DMS153 treated with DMSO at 0.1 percent for 48 hours (cell line): ENCODE data around the gene FAM3D.

ENCODE experiments used
- DNase-seq: peaks from one replicate; lab custom pipeline; 2025; ENCODE audit not compliant: unreplicated experiment; lab: John Stamatoyannopoulos, UW

FAM3D gene

DNA sequence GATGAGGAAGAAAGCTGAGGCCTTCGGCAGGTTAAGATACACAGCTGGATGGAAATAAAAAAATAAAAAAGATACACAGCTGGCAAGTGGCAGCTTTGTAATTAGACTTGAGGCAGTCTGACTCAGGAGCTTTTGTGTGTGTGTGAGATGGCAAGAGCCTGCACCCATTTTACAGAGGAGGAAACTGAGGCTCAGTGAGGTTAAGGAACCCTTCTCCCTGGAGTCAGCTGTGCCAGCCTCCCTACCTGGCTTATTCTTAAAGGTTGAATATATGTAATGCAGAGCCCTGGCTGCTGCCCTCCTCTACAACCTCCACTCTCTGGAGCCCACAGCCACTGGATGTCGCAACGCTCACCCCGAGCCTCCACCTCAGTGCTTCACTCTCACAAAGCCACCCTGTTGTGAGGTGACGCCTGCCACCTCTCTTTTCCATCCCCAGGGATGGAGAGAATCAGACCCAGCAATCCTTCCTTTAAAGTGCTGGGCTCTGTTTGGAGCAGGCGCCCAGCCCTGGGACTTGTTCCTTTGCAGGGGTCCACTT is 68.7 kb downstream of the FAM3D start:
- no peak for DNase-seq

DNA sequence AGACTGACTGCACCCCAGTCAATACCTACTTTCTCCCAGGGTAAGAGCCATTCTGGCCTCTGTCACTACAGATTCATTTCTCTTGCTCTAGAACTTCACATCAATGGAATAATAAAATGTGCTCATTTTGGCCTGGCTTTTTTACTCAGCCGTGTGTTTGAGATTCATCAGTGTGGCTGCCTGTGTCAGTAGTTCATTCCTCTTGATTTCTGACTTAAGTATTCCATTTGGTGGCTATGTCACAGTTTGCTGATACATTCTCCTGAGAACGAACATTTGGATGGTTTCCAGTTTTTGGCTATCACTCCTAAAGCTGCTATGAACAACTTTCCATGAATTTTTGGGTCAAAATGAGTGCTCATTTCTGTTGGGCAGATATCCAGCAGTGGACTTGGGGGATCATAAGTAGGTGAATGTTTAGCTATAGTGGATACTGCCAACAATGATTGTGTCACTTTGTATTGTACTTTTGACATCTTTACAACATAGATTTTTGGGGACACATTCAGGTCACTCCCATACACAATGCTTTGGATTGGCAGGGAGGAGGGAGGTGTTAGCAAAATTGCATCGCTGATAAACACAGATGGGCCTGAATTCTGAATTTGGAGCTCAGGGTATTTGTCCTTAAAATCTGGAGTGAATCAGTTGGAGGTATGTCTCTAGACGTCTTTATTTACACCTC is 69.6 kb downstream of the FAM3D start:
- no peak for DNase-seq

DNA sequence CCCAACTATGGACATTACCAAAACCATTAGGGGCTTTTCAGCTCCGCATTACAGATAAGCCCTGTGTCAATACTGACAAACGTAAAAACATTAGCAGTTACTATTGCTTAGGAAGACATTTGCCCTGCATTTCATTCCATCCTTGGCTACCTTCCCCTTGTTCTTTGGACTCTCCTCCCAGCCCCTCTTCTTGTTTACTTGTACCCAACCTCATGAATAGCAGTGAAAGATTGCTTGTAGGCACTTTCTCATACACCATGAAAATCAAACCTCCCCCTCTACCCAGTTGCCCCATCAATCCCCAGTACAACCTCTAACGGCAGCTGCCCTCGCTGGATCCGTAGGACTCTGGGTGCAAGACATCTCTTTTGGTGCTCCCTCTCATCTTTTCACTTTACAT is 72.5 kb downstream of the FAM3D start:
- no peak for DNase-seq

DNA sequence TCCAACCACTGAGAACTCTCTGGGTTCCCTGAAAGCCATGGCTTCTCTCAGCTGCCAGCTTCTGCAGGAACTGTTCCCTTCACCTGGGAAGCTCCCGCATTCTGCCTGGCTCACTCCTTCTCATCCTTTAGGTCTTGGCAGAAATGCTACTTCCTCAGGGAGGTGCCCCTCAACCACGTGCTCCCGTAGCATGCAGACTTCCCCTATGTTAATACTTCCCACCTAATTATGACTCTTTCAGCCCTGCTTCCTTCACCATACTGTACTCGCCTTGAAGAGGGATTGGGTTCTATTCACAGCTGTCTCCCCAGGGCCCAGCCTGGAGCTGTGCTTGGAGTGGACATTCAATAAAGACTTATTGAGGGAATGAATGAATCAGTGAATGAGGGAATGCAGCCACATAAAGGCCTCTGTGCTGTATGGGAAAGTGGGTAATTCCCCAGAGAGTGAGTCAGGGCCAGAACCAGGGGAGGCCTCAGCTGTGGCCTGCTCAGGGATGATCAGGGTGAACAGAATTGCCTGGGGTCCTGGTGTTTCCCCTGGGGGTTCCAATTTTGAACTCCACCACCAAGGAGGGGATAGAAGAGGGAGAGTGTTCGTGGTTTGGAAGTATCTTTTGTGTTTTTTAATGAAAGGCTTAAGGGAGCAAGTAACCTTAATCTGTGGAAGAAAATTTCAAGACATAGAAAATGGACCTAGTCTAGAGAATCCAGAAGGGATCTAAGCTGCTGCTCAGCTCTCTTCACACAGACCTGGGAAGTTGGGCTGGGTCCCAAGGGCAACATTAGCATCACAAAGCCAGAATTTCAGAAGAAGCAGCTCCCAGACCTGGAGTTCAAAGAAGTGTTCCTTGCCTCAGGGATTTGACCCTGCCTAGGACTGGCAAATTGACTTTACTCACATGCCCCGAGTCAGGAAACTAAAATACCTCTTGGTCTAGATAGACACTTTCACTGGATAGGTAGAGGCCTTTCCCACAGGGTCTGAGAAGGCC is 74.8 kb downstream of the FAM3D start:
- no peak for DNase-seq

DNA sequence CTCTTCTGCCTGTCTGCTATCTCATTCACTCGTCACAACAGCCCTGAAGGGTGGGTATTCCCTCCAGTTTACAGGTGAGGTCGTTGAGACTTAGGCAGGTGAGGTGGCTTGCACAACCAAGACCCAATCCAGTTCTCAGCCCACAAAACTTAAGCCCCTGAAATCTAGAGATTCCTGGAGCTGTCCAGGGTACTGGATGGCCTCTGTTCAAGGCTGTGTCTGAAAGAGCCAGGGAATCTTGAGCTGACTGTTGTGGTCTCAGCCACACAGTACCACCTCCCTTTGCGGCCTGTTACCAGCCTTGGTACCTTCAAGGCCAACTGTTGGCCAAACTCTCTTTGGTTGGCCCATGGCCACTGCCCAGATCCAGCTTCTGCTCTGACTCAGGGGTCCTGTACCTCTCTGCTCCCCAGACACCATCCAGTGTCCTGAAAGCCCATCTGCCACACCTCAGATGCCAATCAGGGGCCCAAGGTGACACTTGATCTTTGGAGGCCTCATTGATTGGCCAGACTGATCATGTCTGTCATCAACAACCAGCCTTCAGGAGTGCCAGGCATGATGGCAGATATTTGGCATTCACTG is 78.5 kb downstream of the FAM3D start:
- no peak for DNase-seq

DNA sequence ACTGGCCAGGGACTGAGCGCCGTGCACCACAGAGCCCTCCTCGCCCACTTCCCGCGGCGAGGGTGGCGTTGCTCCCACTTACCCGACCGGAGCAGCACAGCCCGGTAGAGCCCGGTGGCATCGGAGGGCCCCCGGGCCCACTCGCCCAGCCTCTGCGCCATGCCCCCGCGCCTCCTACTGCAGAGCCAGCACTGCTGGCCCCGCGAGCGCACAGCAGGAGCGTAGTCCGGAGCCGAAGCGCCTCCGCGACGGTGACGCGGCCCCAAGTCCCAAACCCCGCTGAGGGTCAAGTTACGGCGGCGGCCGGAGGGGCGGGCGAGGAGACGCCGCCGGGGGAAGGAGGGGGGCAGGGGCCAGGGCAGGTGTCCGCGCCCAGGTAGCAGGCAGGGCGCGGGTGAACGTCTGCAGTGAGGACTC is 79.8 kb downstream of the FAM3D start:
- no peak for DNase-seq

DNA sequence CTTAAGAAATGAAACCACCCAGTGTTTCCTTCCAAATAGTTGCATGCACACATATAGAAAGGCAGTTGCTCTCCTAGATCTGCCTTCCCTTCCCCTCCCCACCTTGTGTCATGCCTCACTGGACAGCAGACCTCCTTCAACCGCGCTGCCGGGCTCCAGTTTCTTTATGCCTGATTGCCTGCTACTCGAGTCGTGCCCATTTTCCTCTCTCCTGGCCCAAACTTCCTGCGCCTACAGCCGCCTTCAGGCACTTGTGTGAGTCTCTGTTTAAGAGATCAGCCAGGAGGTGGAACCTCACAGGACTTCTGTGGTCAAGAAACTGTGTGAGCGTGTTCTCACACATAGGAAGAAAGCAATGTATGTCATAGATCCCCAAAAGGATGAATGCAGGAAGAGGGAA is 80.6 kb downstream of the FAM3D start:
- DNase-seq, result no peak

DNA sequence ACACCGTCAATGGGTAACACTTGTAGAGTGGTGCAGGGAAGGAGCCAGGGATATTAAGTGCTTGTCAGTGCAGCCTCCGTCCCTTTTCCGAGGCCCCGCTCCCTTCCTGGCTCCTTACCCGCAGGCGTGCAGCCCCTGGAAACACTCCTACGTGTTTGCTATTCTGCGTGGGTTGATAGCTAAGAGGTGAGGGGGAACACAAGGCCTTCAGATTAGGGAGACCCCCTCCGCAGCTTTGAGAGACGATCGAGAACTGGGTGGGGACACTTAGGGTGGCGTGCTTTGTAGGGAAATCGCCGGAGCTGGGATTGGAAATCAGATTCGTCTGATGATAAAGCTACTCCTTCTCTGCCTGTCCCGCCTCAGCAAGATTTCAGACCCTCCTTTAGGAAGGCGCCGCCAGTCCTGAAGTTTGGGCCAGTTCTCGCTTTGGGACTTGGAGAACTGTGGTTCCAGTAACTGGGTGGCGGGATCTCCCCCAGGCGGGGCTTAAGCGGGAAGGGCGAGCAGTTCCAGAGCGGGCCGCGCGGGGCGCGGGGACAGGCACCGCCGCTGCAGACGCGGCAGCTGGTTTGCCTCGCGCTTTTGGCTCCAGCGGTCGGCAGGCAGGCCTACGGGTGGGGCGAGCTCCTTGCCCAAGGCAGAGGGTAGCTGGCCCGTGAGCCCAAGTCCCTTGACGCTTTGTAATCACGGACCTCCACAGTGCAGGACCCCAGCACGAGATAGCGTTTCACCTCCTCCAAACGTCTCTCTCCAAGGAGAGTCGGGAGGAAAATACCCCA is 81.4 kb downstream of the FAM3D start:
- peak; percentile 27 for DNase-seq

DNA sequence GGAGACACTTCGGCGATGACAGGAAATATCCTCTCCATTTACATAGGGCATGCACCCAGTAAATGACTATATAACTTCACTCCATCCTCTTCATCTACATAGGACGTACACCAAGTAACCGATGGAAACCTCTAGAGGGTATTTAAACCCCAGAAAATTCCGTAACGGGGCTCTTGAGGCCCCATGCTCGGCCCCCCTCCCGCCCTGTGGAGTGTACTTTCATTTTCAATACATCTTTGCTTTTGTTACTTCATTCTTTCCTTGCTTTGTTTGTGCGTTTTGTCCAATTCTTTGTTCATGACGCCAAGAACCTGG is 81.9 kb downstream of the FAM3D start:
- DNase-seq, result no peak
